22Rv1 (cell line): Measurements from ENCODE around the gene ATRNL1.

Experiments
- ZFX ChIP-seq: fragments of 450-650 bp; IDR thresholded peaks from 2 replicates; pipeline ENCODE4 v1.6.1; 2017; ENCODE audit warnings: antibody characterized with exemption, borderline replicate concordance
- TF ChIP-seq, protein P1 (sequence below): fragments of 450-650 bp; IDR thresholded peaks from 2 replicates; pipeline ENCODE4 v1.5.1; 2017; ENCODE audit warnings: mild to moderate bottlenecking

- TF ChIP-seq, protein P1, sequence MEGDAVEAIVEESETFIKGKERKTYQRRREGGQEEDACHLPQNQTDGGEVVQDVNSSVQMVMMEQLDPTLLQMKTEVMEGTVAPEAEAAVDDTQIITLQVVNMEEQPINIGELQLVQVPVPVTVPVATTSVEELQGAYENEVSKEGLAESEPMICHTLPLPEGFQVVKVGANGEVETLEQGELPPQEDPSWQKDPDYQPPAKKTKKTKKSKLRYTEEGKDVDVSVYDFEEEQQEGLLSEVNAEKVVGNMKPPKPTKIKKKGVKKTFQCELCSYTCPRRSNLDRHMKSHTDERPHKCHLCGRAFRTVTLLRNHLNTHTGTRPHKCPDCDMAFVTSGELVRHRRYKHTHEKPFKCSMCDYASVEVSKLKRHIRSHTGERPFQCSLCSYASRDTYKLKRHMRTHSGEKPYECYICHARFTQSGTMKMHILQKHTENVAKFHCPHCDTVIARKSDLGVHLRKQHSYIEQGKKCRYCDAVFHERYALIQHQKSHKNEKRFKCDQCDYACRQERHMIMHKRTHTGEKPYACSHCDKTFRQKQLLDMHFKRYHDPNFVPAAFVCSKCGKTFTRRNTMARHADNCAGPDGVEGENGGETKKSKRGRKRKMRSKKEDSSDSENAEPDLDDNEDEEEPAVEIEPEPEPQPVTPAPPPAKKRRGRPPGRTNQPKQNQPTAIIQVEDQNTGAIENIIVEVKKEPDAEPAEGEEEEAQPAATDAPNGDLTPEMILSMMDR, result no peak
- TF ChIP-seq ZFX, result no peak
These were observed 291.5 kb downstream of the ATRNL1 start for GRCh38 chr10:115384665-115385064.
